OCI-M2 (cell line): ENCODE data around the gene LY6G5C.
A peak's percentile ranks its signal among the peaks of the same experiment; 100 is the strongest.

Experiments
- DNase-seq: peaks from one replicate; lab custom pipeline; 2025; ENCODE audit not compliant: unreplicated experiment; lab: John Stamatoyannopoulos, UW

LY6G5C gene

DNA sequence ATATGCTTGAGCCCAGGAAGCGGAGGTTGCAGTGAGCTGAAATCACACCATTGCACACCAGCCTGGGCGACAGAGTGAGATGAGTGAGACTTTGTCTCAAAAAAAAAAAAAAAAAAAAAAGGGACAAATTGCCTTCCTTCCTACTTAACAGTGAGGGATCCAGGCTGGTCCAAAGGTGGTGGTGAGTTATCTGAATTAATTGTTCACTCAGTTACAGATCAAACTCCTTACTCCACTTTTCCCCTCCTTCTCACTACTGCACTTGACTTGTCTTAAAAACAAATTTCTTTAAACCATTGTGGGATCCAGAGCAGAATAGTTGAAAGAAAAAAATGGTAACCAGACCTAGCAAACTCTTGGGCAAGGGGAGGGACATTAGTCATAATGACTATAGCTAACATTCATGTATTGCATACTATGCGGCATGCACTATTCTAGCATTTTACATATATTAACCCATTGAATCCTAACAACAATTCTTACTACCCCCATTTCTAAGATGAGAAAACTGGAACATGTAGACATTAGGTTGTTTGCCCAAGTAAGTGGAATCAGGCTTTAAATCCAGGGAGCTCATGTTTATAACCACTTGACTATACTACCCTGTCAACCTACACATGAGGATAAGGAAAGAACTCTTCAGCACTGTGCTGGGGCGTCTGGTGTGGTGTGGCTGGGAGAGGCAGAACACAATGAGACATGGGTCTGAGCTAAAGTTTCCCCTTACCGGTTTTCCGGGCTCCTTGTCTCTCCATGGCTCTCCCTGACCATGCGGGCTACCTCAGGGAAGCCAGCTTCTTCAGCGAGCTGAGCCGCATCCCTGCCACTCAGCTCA, 17.5 kb downstream of the LY6G5C start:
- DNase-seq = no peak

DNA sequence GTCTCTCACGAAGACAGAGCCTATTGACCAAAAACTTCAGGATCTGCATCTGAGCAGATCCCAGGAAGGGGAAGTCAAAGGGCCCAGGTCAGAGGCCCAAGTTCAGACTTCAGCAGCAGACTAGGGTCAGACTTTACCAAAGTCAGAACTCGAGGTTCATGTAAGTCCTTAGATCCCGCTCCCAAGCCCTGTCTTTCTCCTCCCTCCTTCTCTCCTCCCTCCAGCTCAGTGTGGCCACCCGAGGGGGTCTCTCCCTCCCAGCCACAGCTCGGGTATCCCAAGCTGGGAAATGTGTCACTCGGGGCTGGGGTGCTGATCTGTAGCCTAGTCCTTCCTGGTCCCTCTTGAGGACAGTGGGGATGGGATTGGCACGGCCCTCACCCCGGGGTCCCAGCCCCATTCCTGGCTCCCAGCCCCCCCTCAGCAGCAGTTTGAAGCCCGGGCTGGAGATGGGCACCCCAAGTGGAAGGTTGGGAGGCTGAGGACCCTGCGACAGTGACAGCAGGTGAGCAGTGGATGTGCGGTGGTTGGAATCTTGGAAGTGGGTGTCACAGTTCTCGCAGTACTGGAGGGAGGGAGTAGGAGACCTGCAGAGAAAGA, 18.6 kb downstream of the LY6G5C start:
- DNase-seq = no peak

DNA sequence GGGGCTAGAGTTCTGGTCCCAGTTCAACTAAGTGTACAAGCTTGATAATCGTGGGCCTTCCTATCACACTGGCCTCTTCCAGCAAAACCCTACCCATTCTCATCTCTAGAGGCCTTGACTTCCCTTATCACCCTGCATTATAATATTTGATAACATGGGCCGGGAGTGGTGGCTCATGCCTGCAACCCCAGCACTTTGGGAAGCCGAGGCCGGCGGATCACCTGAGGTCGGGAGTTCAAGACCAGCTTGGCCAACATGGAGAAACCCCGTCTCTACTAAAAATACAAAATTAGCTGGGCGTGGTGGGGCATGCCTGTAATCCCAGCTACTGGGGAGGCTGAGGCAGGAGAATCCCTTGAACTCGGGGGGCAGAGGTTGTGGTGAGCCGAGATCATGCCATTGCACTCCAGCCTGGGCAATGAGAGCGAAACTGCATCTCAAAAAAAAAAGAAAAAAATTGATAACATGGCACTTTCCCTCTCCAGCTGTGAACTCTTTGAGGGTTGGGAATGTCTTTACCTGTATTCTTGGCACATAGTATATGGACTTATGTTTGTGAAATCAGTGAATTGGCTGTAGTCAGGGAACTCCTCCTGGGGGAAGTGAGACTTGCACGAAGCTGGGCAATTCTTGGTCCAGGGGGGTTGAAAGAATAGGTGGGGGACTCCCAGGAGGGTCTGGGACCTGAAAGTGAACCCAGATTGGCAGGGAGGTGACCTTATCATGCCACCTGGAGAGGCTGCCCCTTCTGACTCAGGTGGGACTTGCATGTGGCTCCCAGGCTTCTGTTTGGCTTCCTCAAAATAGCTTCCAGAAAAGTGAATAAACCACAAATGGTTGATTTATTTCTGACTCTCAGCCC, 19.4 kb downstream of the LY6G5C start:
- DNase-seq = no peak

DNA sequence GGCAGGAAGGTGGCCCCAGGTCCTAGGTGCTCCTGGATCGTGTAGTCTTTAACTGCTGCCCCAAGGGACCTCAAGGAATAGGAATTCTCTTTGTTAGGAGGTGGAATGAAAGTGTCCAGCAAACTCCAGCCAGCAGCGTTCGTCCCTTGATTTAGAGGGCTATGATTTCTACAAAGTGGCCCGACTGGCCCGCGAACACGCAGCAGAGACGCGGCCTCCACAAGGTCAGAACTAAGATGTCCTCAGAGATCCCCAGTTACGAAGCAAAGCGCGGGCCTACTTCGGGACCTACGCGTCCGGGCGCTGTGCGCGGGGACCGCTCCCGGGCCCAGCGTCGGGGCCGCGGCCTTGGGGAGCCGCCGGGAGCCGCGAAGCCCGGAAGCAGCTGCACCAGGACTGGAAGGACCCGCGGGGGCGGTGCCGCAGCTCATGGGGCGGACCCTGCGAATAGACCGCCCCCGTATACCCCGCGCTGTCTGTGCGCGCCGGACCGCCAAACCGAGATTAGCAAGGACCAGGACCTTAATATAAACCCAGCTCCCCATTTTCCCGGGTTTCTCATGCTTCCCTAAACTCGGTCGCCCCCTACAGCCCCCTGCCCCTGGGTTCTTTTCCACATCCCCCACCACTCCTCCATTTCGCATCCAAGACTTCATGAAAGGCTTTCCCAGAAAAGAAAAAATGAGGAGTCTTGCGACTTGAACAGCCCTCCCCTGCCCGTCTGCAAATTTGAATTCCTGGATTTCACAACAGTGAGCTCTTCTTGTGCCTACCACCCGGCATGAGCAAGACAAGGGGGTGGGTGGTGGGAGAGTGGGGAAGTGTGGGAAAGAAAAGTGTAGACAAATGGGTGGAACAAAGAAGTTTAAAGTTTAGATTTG, 20.2 kb downstream of the LY6G5C start, which contains the start of gene C6orf47:
Gene C6orf47 (minus strand): TSS at position 398 of the 881 bp plus-strand sequence. CDS start 831 bp downstream, outside the sequence.
- DNase-seq = peak; percentile 57

DNA sequence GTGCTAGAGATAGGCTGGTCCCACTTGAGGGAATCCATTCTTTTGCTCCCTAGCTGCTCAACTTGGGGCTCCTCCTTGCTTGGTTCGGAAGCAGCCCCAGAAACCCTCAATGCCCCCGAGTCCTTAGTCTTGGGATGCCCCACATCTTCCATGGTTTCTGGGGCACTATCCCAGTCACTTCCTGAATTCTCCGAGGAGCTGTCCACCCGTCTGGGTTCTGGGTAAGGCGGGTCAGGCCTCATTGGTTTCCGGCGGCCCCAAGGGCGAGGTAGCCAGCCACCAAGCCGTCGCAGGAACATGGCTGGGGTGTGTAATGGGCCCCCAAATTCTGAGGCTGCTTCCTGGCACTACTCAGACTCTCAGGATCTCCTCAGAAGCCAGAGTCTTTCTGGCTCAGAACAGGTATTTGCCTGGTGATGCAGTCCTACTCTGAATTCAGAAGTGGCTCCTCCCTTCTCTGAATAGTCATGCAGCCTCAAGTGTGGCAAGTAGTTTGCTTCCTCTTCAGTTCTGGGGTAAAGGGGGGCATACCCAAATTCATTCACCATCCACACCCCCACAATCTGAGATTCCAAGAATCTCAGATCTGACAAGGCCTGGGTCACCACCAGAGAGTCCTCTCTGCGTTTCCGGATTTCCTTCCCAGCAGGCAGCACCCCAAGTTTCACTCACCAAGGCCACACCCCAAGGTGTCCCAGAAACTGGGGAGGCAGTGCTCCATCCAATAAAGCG, 21.1 kb downstream of the LY6G5C start:
- no peak for DNase-seq

DNA sequence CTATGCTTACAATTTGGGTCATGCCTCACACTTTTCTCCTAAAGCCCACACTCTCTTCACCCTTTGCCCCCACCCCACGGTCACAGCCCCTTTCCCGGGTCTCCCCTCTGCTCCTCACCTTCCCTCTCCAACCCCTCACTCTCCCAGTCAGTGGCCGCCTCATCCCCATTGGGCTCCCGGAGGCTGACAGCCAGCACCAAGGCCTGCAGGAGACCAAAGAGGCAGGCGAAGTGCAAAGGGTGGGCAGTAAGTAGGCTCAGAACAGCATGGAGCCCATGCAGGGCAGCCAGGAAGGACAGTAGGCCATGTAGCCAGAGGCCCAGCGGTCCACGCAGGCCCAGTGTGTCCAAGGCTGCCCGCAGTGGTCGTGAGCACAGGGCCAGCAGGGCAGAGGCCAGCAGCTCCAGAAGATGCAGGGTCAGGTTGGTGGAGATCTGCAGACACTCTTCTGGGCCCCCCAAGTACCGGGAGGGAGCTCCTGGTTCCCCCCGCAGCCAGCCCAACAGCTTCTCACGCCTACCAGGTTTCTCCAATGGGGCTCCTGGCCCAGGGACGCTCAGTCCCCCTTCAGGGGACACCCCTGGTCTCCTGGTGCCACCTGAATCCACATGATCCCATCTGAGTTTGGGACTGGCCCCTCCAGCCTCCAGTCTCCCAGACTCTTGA, 21.8 kb downstream of the LY6G5C start:
- no peak for DNase-seq

DNA sequence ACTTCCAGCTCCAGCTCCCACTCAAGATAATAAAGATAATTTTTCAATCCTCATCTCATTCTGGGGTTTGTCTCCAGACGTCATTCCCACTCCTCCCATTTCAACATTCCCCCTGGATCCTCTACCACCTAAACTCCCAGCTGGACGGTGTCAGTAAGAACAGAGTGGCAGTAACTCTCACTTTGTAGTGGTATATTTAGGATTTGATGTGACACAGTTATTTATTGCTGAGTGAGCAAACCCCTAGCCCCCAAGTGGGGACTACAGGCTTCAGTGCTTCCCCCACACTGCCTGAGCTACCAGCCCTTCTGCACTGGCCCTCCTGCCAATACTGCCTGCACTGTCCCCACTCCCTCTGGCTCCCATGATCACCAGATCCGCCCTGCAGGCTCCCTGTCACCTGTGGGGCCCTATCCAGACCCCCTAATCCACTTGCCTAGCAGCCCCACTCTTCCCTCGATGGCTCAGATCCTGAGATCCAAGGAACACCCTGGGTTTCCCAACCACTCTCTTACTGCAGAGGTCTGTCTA, 22.6 kb downstream of the LY6G5C start:
- DNase-seq = no peak

DNA sequence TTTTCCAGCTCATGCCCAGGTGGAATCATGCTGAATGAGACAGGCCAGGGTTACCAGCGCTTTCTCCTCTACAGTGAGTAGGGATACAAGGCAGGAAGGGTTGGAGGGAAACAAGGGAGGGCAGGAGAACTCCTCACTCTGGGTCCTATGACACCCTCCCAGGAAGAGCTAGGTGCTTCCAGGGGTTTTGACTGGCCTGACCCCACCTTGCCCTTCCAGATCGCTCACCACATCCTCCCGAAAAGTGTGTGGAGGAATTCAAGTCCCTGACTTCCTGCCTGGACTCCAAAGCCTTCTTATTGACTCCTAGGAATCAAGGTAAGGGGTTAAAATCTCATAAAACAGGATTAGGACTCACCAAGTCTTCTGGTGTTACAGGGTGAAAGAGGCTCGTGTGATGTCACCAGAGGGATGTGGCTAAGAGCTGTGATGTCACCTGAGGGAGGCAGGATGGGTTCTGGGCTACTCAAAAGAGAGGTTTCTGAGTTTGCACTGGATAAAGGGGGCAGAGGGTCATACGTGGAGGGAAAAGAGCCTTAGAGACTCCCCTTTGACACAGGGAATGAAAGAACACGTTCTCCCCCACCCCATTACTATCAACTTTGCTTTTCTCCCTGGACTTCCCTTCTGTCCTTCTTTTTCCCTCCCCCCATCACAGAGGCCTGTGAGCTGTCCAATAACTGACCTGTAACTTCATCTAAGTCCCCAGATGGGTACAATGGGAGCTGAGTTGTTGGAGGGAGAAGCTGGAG, 23.3 kb downstream of the LY6G5C start:
- no peak for DNase-seq

DNA sequence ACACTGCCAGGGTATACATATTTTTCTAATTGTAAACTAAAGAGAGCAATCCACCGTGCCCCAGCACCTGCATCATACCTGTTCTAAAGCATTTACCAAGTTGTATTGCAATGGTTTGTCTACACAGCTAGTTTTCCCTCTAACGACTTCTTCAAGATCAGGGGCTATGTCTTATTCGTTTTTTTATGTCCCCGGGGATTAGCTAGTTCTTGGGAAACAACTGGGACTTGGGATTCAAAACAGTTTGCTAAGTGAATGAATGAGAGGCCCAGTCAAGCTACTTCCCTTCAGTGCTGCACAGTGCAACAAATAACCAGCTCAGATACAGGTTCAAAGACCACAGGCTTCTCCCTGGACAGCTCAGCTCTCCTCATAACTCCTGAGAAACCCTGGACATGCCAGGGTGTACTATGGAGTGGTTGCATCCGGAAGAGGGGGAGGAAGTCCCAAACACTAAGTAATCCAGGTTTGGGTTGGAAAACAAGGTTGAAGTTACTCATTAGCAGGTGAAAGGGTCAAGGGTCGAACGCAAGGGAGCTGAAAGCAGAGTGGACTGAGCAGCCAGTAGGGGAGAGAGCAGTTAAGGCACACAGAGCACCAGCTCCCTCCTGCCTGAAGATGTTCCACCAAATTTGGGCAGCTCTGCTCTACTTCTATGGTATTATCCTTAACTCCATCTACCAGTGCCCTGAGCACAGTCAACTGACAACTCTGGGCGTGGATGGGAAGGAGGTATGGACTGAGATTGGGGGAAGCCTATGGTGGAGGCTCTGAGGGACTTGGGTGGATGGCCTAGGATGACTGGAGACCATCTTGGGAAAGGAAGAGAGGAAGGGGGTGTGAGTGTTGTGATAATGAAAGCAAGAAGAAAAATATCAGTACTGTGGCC, 25.3 kb downstream of the LY6G5C start, which contains the start of gene APOM:
Gene APOM (plus strand): TSS at position 546 of the 889 bp plus-strand sequence. CDS start 73 bp downstream, at position 619.
- DNase-seq = no peak

DNA sequence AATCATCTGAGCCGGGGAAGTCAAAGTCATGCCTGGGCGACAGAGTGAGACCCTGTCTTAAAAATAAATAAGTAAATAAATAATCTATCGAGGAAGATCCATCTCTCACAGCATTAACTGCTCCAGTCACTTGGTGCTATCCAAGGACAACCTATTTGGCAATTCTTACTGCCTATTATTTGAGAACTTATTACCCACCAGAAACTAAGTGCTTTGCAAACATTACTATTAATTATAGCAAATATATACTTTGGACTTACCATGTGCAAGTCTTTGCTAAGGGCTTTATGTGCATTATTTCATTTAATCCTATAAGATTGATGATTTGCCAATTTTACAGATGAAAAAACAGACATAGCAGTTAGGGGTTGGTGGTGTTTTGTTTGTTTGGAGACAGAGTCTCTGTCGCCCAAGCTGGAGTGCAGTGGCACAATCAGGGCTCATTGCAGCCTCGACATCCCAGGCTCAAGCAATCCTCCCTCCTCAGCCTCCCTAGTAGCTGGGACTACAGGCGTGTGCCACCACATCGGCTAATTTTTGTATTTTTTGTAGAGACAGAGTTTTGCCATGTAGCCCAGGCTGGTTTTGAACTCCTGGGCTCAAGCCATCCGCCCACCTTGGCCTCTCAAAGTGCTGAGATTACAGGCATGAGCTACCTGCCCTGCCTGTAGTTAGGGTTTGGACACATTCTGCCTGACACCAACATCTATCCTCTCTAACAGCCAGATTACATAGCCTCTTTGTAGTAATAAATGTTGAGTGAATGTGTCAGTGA, 26.1 kb downstream of the LY6G5C start:
- no peak for DNase-seq

DNA sequence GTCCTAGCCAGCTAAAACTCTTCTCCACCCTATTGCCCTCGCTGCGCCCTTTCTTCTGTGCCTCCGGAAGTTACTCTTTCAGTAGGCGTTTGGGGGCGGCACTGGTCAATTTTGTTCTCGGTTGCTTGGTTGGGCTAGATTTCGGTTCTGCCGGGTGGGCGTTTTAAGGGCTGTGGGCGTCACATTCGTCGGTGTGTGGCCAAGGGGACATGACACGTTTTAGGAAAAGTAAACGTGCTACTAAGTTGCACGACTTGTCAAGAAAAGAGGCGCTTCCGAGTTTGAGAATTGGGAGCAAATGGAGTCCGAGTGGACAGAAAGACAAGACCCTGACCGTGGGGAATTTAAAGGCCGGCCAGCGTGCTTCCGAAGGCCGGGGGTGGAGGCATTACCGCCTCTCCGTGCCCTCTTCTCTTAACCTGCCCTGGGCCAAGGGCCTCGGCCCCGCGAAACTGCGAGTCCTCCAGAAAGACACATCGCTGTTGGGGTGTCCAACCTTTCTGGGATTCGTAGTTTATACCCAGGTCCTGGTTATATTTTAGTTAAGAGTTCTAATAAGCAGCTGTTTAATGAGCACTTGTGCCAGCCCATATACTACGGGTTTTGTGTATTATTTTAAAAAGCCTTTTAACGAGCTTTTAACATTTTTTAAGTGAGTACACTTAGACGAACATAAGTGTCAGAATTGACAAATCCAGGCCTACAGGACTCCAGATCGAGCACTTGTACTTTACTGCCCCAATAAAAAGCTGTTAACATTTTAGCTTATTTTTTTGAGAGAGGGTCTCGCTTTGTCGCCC, 27.7 kb downstream of the LY6G5C start:
- no peak for DNase-seq

DNA sequence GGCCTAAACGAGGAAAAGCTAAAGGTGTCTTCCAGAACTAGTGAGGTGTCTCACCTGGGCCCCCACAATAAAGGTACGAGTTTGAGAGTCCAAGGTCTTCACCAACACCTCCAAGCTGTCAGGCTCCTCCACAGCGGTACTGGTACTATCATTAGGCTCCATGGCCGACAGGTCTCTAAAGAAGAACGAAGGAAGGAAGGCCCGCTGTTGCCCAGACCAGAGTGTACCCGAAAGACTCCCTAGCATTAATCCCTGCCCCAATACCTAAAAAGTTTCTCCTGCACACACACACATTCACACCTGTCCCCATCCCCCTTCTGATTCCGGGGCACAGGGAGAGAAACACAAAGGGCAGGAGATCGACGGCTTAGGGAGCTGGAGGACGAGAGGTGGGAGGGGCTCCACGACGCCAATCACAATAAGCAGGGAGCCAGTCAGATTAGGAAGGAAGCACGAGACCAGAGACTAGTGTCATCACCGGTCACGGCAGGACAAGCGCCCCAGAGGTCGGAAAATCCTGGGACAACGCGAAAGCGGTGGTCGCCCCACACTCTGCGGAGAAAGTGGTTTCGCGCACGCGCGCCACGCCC, 29.2 kb downstream of the LY6G5C start:
- DNase-seq = no peak

DNA sequence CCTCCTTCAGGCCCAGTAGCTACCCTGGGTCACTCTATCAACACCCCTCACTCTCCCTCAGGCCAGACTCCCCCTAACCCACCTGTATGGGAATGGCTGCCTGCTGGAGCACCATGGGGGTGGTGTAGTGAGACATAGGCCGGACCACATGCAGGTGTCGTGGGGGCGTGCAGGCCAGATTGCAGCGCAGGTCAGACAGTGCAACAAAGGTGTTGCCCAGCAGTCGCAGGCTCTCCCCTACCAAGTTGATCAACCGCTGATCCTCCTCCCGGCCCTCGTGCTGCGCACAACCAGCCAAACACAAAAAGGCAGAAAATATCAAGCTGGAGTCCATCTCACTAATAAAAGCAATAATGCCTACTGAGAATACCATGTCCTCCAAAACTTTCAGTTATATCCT, 35.5 kb downstream of the LY6G5C start:
- no peak for DNase-seq

DNA sequence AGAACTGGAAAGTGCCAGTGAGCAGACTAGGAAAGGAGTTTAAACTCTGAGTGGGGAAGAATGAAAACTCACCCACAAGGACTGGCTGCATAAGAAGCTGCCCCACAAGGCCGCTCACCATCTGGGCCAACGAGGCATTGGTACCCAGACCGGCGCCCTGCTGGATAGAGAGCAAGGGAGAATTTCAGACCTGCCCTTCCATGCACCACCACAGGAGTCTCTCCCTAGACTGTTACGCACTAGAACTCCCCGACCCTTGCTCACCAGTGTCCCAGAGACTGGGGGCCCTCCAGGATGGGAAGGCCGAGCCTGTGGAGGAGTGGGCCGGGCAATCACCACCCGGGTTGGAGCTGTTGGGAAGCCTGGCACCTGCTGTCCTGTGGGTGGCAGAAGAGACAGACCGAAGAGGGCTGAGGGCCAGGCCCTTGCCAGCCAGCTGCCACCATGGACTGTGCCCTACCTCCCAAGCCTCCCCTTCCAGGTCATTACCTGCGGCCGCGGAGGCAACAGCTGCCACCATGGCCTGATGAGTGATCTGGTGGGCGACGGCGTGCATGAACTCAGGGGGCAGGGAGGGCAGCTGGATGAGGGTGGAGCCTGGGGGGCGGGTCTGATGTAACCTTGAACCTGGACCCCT, 36.9 kb downstream of the LY6G5C start:
- DNase-seq = no peak
